CD4-positive, alpha-beta T cell treated with Interleukin-6 at 100 ng/mL for 8 hours (primary cell): ENCODE results near the gene RNASE8.
A peak's percentile ranks its signal among the peaks of the same experiment; 100 is the strongest.
"Not testable (repeated sequence)": the region's sequence is repeated elsewhere in the genome, so short reads cannot be mapped to it uniquely, and the experiment has no call there.

ENCODE experiments used
- DNase-seq: peaks from one replicate; pipeline ENCODE4 v3.0.0-alpha.2; 2020; ENCODE audit warnings: mixed read lengths, low spot score

Gene RNASE8

GRCh38 chr14:21057803-21058675, at the start of gene RNASE8:
Gene RNASE8, plus strand, starts transcription at chr14:21057822. Its CDS starts 71 bp downstream, at chr14:21057893.
- DNase-seq: no peak

- DNase-seq: not testable (repeated sequence)
Measured at GRCh38 chr14:21009721-21010120, 47.9 kb upstream of the RNASE8 start.

- no peak for DNase-seq
Measured at GRCh38 chr14:21011136-21011535, 46.5 kb upstream of the RNASE8 start.

- DNase-seq: peak; percentile 78
Measured at GRCh38 chr14:21014761-21015190, 42.8 kb upstream of the RNASE8 start.

- DNase-seq: no peak
Measured at GRCh38 chr14:21015312-21015711, 42.3 kb upstream of the RNASE8 start.

GRCh38 chr14:21016413-21017190, 41.0 kb upstream of the RNASE8 start:
- no peak for DNase-seq

- no peak for DNase-seq
Measured at GRCh38 chr14:21017528-21018245, 39.9 kb upstream of the RNASE8 start.

GRCh38 chr14:21018286-21018685, 39.3 kb upstream of the RNASE8 start:
- no peak for DNase-seq

- no peak for DNase-seq
Measured at GRCh38 chr14:21018781-21019180, 38.8 kb upstream of the RNASE8 start.

GRCh38 chr14:21019366-21019765, 38.3 kb upstream of the RNASE8 start:
- no peak for DNase-seq

- no peak for DNase-seq
Measured at GRCh38 chr14:21020977-21021545, 36.6 kb upstream of the RNASE8 start.

GRCh38 chr14:21022686-21023085, 34.9 kb upstream of the RNASE8 start:
- DNase-seq: no peak

- no peak for DNase-seq
Measured at GRCh38 chr14:21023174-21023573, 34.4 kb upstream of the RNASE8 start.

GRCh38 chr14:21023817-21024584, 33.6 kb upstream of the RNASE8 start:
- DNase-seq: no peak

GRCh38 chr14:21024585-21025370, 32.8 kb upstream of the RNASE8 start, which contains the start of gene NDRG2:
Gene NDRG2, minus strand, starts transcription at chr14:21025061. Its CDS starts 1,746 bp downstream, at chr14:21023315.
- peak; percentile 80 for DNase-seq

- no peak for DNase-seq
Measured at GRCh38 chr14:21025371-21026273, 32.0 kb upstream of the RNASE8 start.

GRCh38 chr14:21026274-21026987, 31.2 kb upstream of the RNASE8 start:
- DNase-seq: no peak

- no peak for DNase-seq
Measured at GRCh38 chr14:21026988-21027315, 30.7 kb upstream of the RNASE8 start.

- no peak for DNase-seq
Measured at GRCh38 chr14:21029917-21030316, 27.7 kb upstream of the RNASE8 start, which contains the start of gene TPPP2. Gene TPPP2, plus strand, starts transcription at chr14:21030217. Its CDS starts 365 bp downstream, at chr14:21030582.
